Panc1 (cell line): ENCODE measurements around the gene SHISA9.

Source experiments
- POLR2AphosphoS5 ChIP-seq: IDR thresholded peaks from 2 replicates; pipeline ENCODE4 v1.6.1; 2012; ENCODE audit warnings: mild to moderate bottlenecking, low read depth, low read length, moderate library complexity
- SIN3A ChIP-seq: IDR thresholded peaks from 2 replicates; pipeline ENCODE4 v1.6.1; 2012; ENCODE audit warnings: low read depth, mild to moderate bottlenecking, low read length, moderate library complexity, borderline replicate concordance; ENCODE audit not compliant: insufficient read depth
- TCF7L2 ChIP-seq: IDR thresholded peaks from 2 replicates; pipeline ENCODE4 v1.6.1; 2011; ENCODE audit warnings: mild to moderate bottlenecking, low read depth, low read length, inconsistent platforms
- TF ChIP-seq, protein P1 (sequence below): fragments of 450-650 bp; IDR thresholded peaks from 2 replicates; pipeline ENCODE4 v1.5.1; 2017; ENCODE audit warnings: mild to moderate bottlenecking
- TF ChIP-seq, protein P2 (sequence below), 2 experiments: IDR thresholded peaks; 2 replicates each; pipeline ENCODE4 v1.6.1; 2011 to 2012; ENCODE audit warnings: low read depth in 2 of 2, control low read depth in 1 of 2, low read length in 1 of 2, mild to moderate bottlenecking in 1 of 2, moderate library complexity in 1 of 2; ENCODE audit not compliant: insufficient read depth in 1 of 2

DNA sequence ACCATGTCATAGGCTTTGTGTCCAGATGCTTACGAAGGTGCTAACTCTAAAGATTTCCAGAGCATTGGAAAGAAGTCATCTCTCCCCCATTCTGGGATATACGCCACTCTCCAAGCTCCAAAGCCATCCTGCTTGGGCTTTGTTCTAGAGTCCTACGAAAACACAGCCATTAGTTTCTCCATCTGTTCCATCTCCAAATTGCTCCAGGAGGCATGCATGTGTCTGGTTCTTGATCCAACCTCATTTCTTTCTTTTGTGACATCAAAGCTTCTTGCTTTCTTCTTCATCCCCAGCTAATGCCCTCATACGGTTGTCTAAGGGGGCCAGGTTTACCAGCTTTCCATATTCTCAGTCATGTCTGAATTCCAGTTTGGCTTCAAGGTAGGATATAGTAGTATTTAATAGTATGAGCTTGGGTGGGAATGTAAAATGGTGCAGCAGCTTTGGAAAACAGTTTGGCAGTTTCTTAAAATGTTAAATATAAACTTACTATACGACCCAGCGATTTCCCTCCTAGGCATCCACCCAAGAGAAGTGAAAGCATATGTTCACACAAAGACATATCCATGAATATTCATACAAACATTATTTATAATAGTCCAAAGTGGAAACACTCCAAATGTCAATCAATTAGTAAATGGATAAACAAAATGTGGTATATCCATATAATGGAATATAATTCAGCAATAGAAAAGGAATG lies 202.6 kb downstream of the SHISA9 start:
- TF ChIP-seq SIN3A (no peak), POLR2AphosphoS5 (no peak), TCF7L2 (no peak)
- TF ChIP-seq, protein P1, sequence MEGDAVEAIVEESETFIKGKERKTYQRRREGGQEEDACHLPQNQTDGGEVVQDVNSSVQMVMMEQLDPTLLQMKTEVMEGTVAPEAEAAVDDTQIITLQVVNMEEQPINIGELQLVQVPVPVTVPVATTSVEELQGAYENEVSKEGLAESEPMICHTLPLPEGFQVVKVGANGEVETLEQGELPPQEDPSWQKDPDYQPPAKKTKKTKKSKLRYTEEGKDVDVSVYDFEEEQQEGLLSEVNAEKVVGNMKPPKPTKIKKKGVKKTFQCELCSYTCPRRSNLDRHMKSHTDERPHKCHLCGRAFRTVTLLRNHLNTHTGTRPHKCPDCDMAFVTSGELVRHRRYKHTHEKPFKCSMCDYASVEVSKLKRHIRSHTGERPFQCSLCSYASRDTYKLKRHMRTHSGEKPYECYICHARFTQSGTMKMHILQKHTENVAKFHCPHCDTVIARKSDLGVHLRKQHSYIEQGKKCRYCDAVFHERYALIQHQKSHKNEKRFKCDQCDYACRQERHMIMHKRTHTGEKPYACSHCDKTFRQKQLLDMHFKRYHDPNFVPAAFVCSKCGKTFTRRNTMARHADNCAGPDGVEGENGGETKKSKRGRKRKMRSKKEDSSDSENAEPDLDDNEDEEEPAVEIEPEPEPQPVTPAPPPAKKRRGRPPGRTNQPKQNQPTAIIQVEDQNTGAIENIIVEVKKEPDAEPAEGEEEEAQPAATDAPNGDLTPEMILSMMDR = no peak
- TF ChIP-seq, protein P2, sequence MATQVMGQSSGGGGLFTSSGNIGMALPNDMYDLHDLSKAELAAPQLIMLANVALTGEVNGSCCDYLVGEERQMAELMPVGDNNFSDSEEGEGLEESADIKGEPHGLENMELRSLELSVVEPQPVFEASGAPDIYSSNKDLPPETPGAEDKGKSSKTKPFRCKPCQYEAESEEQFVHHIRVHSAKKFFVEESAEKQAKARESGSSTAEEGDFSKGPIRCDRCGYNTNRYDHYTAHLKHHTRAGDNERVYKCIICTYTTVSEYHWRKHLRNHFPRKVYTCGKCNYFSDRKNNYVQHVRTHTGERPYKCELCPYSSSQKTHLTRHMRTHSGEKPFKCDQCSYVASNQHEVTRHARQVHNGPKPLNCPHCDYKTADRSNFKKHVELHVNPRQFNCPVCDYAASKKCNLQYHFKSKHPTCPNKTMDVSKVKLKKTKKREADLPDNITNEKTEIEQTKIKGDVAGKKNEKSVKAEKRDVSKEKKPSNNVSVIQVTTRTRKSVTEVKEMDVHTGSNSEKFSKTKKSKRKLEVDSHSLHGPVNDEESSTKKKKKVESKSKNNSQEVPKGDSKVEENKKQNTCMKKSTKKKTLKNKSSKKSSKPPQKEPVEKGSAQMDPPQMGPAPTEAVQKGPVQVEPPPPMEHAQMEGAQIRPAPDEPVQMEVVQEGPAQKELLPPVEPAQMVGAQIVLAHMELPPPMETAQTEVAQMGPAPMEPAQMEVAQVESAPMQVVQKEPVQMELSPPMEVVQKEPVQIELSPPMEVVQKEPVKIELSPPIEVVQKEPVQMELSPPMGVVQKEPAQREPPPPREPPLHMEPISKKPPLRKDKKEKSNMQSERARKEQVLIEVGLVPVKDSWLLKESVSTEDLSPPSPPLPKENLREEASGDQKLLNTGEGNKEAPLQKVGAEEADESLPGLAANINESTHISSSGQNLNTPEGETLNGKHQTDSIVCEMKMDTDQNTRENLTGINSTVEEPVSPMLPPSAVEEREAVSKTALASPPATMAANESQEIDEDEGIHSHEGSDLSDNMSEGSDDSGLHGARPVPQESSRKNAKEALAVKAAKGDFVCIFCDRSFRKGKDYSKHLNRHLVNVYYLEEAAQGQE (IDR thresholded peaks at IDR 0.05; ENCODE audit: insufficient read depth in 1 of 2, low read depth in 2 of 2, low read length in 1 of 2) = no peak
